ENCODE data around the gene CDK5RAP2. TPM values are rescaled to one million over a fixed set of nuclear protein-coding genes. Genes with fewer than 3 reads are reported as not detected.

The CDK5RAP2 gene
- total RNA-seq, 1 experiment from 2014 or later = 56.4 TPM

DNA sequence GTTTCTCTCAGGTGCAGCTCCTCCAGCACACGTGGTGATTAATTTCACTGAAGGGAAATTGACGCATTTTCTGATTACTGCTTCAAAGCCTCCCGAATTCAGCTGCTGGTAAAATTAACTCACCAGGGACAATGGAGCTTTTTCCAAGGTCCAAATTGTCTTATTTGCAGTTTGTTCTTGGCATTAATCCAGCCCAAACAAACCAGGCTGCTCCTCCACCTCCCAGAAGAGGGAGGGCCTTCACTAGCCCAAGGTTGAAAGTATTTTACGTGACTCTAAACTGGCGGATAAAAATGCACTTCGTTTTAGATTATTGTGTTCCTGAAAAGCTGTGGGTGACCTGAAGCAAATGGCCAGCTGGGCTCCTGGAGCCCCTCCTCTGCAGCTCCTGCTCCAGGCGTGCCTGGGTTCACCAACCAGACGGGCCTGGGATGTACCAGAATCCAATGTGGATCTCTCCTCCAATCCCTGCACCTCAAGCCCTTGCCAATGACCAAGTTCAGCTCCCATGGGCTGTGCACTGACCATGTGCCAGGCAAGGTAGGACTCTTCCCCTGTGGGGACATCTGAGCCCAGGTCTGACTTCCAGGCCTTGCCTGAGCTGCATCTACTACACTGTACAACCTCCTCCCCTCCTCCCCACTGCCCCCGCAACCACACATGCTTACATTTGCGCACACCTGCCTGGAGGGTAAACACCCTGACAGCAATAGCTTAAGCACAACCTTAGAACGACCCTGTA lies 193.4 kb downstream of the CDK5RAP2 start:
- no peak overlapping the region for H3K27ac ChIP-seq (ENCODE audit: insufficient read length, low read depth, low read length)
- no peak overlapping the region for H3K18ac ChIP-seq (ENCODE audit: insufficient read length, low read depth, low read length)
- H3K27me3 ChIP-seq (ENCODE audit: insufficient read depth, low read length) = no peaks in the 10 kb centered on the region
- WGBS (ENCODE audit: extremely low coverage, insufficient read length, low lambda C conversion rate) = no CpG with 5 or more reads among the region's 11 CpGs
- H3K79me1 ChIP-seq (ENCODE audit: insufficient read depth, low read depth, low read length, poor library complexity, severe bottlenecking) = no peaks in the 10 kb centered on the region
- H2AK5ac ChIP-seq (ENCODE audit: insufficient read length, low read length) = no peak overlapping the region
- Mint-ChIP-seq H3K27ac (peak overlapping the region in 2 of 3 experiments; percentile 59 to 70; a peak in 2 of 7 replicates), H3K36me3 (ENCODE audit: insufficient read depth in 1 of 3, low read depth in 3 of 3) (peaks cover 5 to 38% (median 21%) of the 10 kb centered on the region in 3 experiments; a peak in 6 of 7 replicates), H3K4me3 (no peak overlapping the region), H3K9me3 (no peaks in the 10 kb centered on the region), H3K4me1 (peaks cover 10 to 16% of the 10 kb centered on the region in 2 experiments), H3K27me3 (ENCODE audit: low read depth) (peaks cover 2% of the 10 kb centered on the region; the same call in 1 of the 2 replicates)
- H2BK120ac ChIP-seq (ENCODE audit: low read depth, low read length, poor library complexity, severe bottlenecking) = no peak overlapping the region
- H3K9ac ChIP-seq (ENCODE audit: extremely low read depth, insufficient read length, low read length) = no peak overlapping the region
- DNase-seq = no peak
- TF ChIP-seq, protein P1, sequence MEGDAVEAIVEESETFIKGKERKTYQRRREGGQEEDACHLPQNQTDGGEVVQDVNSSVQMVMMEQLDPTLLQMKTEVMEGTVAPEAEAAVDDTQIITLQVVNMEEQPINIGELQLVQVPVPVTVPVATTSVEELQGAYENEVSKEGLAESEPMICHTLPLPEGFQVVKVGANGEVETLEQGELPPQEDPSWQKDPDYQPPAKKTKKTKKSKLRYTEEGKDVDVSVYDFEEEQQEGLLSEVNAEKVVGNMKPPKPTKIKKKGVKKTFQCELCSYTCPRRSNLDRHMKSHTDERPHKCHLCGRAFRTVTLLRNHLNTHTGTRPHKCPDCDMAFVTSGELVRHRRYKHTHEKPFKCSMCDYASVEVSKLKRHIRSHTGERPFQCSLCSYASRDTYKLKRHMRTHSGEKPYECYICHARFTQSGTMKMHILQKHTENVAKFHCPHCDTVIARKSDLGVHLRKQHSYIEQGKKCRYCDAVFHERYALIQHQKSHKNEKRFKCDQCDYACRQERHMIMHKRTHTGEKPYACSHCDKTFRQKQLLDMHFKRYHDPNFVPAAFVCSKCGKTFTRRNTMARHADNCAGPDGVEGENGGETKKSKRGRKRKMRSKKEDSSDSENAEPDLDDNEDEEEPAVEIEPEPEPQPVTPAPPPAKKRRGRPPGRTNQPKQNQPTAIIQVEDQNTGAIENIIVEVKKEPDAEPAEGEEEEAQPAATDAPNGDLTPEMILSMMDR (conservative IDR thresholded peaks at IDR 0.05) = no peak
- H2BK5ac ChIP-seq (ENCODE audit: insufficient read length, low read length) = no peak overlapping the region
- no peak overlapping the region for H3K56ac ChIP-seq (ENCODE audit: insufficient read length, low read depth, low read length)
- H2BK20ac ChIP-seq (ENCODE audit: low read depth, low read length, poor library complexity, severe bottlenecking) = no peak overlapping the region
- no peak overlapping the region for H3K4me2 ChIP-seq (ENCODE audit: insufficient read depth, insufficient read length, low read length)
- H3K9me3 ChIP-seq (ENCODE audit: control insufficient read depth, low read depth, low read length) = no peaks in the 10 kb centered on the region
- no peak overlapping the region for H2BK15ac ChIP-seq (ENCODE audit: low read depth, low read length)
- H2BK12ac ChIP-seq (ENCODE audit: insufficient read length, low read depth, low read length) = no peak overlapping the region
- H3K14ac ChIP-seq (ENCODE audit: insufficient read depth, low read length) = no peak overlapping the region
- H3K79me2 ChIP-seq (ENCODE audit: insufficient read depth, low read length) = no peaks in the 10 kb centered on the region
- no peak overlapping the region for H3K4ac ChIP-seq (ENCODE audit: low read depth, low read length)
- H3K4me1 ChIP-seq (ENCODE audit: insufficient read depth, low read length) = no peaks in the 10 kb centered on the region
- no peak overlapping the region for H2AFZ ChIP-seq (ENCODE audit: low read length)
- no peak overlapping the region for H3K23ac ChIP-seq (ENCODE audit: insufficient read length, low read depth, low read length)
- H4K91ac ChIP-seq (ENCODE audit: insufficient read length, low read depth, low read length) = no peak overlapping the region
- no peak overlapping the region for H3T11ph ChIP-seq (ENCODE audit: low read length)
- no peak overlapping the region for H4K8ac ChIP-seq (replicated peaks; ENCODE audit: insufficient read length, low read depth, low read length)
- no peaks in the 10 kb centered on the region for H3K23me2 ChIP-seq (ENCODE audit: insufficient read length, low read depth, low read length, poor library complexity, severe bottlenecking)
- H4K20me1 ChIP-seq (ENCODE audit: control insufficient read depth, insufficient read depth, insufficient read length) = no peaks in the 10 kb centered on the region
- H4K5ac ChIP-seq (ENCODE audit: insufficient read length, low read depth, low read length) = no peak overlapping the region

Measured in H9 (cell line).